ENCODE measurements around the gene SNRNP25.

GRCh38 chr16:54237-54581, 581 bp downstream of the SNRNP25 start:
- TF ChIP-seq CTCF (IDR thresholded peaks at IDR 0.05) (no peak), POLR2A (IDR thresholded peaks at IDR 0.05) (no peak)
